ENCODE measurements around the gene CD52. TPM values are rescaled to one million over a fixed set of nuclear protein-coding genes. Genes with fewer than 3 reads are reported as not detected.

The CD52 gene
- total and polyA plus RNA-seq, 10 donors = 206 to 3,726 (median 316) TPM

GRCh38 chr1:26358411-26359384, 40.9 kb downstream of the CD52 start:
- TF ChIP-seq POLR2A (IDR thresholded peaks at IDR 0.05) (no peak), CTCF (IDR thresholded peaks at IDR 0.05 in 8 of 11, conservative IDR thresholded peaks at IDR 0.05 in 3 of 11) (no peak), POLR2AphosphoS5 (IDR thresholded peaks at IDR 0.05) (no peak)
- 57 to 69% (median 61%) methylated on average over 15 of the region's 15 CpGs for WGBS, 5 donors
- H3K27me3 ChIP-seq (replicated peaks in 1 of 7) = peaks cover 2 to 80% (median 25%) of the 10 kb centered on the region in 7 donors
- peaks cover 7 to 31% (median 13%) of the 10 kb centered on the region in 6 donors for H3K4me1 ChIP-seq
- intact Hi-C loops (cut with DNase I; ENCODE audit: low total_unique reads) = no loop called here
- no peaks in the 10 kb centered on the region for H3K9me3 ChIP-seq
- no peak overlapping the region for H3K27ac ChIP-seq
- DNase-seq = no peak
- H3K4me3 ChIP-seq = no peak overlapping the region
- H3K36me3 ChIP-seq = no peaks in the 10 kb centered on the region

DNA sequence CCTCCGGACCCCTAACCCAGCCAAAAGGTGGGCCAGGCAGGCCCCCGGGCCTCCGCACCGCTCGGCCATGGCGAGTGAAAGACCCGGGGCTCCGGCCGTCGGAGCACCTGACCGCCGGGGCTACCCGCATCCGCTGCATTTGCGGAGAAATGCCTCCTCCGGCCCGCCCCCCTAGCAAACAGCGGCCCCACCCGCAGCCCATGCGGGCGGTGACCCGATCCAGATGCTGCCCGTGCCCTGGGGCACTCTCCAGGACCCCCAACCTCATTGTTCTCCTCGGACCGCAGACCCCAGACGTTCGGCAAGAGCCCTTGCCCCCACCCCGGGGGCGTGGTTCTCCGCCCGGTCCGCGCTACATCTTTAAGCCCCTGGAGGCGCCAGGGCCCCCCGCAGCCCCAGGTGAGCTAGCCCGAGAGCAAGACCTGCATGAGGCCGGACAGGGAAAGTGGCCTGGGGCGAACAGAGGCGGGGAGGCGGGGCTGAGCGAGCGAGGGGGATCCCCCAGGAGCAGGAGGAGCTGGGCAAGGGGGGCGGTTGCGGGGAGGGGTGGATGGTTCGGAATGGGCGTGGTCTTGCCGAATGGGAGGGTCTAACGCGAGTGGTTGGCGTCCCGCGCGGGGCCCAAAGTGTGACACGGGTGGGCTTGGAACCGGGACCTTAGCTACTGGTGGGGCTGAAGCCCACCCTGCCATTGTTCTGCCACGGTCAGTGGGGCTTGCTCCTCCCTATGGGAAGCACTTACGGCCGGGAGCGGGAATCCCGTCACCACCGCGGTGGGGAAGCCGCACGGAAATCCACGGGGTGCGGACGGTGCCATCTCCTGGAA, 42.4 kb downstream of the CD52 start:
- Histone ChIP-seq H3K27ac (no peak overlapping the region), H3K27me3 (replicated peaks in 1 of 7) (peaks cover 2 to 85% (median 30%) of the 10 kb centered on the region in 7 donors)

DNA sequence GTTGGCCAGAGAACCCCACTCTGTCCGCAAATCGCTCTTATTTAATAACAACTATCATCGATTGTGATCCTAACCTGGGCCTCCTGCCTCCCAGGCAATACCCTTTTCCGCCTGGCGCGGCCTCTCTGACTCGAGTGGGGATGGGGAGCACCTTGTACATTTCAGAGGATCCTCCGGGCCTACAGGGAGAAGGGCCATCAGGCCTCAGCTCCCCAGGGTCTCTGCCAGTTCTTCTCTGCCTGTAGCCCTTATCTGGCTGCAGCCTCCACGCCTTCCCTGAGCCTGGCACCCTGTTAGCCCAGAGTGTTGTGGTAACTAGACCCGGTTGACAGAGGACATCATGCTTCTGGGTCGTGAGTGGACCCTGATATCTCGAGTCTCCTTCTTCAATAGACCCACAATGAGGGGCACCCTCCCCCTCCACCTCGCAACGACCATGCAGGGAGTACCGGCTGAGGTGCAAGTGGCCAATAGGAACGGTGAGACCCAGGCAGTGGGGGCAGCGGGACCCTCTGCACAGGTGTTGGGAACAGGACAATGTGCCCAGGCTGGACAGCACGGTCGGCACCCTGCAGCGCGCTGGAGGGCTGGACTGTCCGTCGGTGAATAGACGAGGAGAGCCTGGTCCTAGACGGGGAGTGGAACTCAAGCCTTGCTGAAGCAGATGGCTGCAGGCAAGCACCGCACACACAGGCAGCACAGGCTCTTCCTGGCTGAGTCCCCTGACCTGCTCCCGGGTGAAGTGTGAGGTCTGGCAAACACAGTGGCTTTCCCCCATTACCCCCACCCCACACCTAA, 43.2 kb downstream of the CD52 start:
- Histone ChIP-seq H3K27ac (no peak overlapping the region), H3K4me3 (peak overlapping the region in 7 of 8 donors; percentile 14 to 66 (median 33)), H3K4me1 (peaks cover 7 to 36% (median 19%) of the 10 kb centered on the region in 6 donors), H3K27me3 (replicated peaks in 1 of 7) (peaks cover 2 to 91% (median 30%) of the 10 kb centered on the region in 7 donors), H3K9me3 (no peaks in the 10 kb centered on the region), H3K36me3 (no peaks in the 10 kb centered on the region)
- DNase-seq = no peak
- intact Hi-C loops (cut with DNase I; ENCODE audit: low total_unique reads) = no loop called here
- TF ChIP-seq POLR2A (IDR thresholded peaks at IDR 0.05) (no peak), POLR2AphosphoS5 (IDR thresholded peaks at IDR 0.05) (no peak), CTCF (IDR thresholded peaks at IDR 0.05 in 8 of 11, conservative IDR thresholded peaks at IDR 0.05 in 3 of 11) (no peak)
- WGBS, 5 donors = 64 to 74% (median 71%) methylated on average over 27 of the region's 27 CpGs

More for the DNA sequence above, 42.4 kb downstream of the CD52 start:
- 2 to 6% (median 4%) methylated on average over 41 to 67 of the region's 67 CpGs for WGBS, 5 donors
- Histone ChIP-seq H3K36me3 (no peaks in the 10 kb centered on the region), H3K4me3 (peak overlapping the region; percentile 14 to 66 (median 26)), H3K4me1 (peaks cover 7 to 36% (median 19%) of the 10 kb centered on the region in 6 donors), H3K9me3 (no peaks in the 10 kb centered on the region)
- TF ChIP-seq POLR2AphosphoS5 (IDR thresholded peaks at IDR 0.05) = no peak
- TF ChIP-seq CTCF (IDR thresholded peaks at IDR 0.05 in 8 of 11, conservative IDR thresholded peaks at IDR 0.05 in 3 of 11) = no peak
- no peak for TF ChIP-seq POLR2A (IDR thresholded peaks at IDR 0.05)
- intact Hi-C loops (cut with DNase I; ENCODE audit: low total_unique reads) = no loop called here
- no peak for DNase-seq

Data from spleen (tissue), 11 donors.